Measurements from ENCODE around the gene FERMT3.

The FERMT3 gene

GRCh38 chr11:64226507-64227051 lies 20.1 kb downstream of the FERMT3 start:
- no peak for DNase-seq (ENCODE audit: low read depth, low spot score)
- peak overlapping the region; percentile 99 for H3K4me3 ChIP-seq
- no peaks in the 10 kb centered on the region for H3K36me3 ChIP-seq (ENCODE audit: insufficient read depth, low read length)
- H3K9me3 ChIP-seq (ENCODE audit: low read depth, low read length) = no peaks in the 10 kb centered on the region
- H3K27ac ChIP-seq = no peak overlapping the region
- peak overlapping the region; percentile 88 for H3K9ac ChIP-seq (ENCODE audit: insufficient read length)
- TF ChIP-seq EZH2 (IDR thresholded peaks at IDR 0.05) = no peak
- no peak for TF ChIP-seq POLR2AphosphoS5 (IDR thresholded peaks at IDR 0.05; ENCODE audit: borderline replicate concordance, low read depth, low read length)
- TF ChIP-seq FOXP2 (optimal IDR thresholded peaks at IDR 0.05; ENCODE audit: control extremely low read depth, extremely low read length, insufficient read depth) = no peak

DNA sequence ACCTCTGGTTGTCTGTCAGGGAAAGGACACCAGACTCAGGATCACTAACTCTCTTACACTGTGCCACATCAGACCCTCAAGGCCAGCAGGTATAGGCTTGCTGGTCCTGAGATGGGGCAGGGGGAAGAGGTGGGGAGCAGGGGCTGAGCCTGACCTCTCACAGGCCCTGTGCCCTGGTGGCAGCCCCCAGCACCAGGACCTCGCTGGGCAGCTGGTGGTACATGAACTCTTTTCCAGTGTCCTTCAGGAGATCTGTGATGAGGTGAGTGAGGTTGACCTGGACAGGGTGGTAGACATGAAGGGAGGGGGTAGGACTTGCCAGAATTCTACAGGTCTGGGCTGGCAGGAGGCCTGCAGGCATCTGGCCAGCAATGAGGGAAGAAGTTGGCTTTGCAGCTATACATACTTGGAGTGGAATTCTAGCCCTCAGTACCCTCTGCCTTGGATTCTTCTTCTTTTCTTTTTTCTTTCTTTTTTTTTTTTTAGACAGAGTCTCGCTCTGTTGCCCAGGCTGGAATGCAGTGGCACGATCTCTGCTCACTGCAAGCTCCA lies 21.0 kb downstream of the FERMT3 start:
- H3K4me3 ChIP-seq = peak overlapping the region; percentile 99
- H3K9ac ChIP-seq (ENCODE audit: insufficient read length) = peak overlapping the region; percentile 88
- H3K9me3 ChIP-seq (ENCODE audit: low read depth, low read length) = no peaks in the 10 kb centered on the region
- H3K27ac ChIP-seq = no peak overlapping the region
- no peak for DNase-seq (ENCODE audit: low read depth, low spot score)
- no peaks in the 10 kb centered on the region for H3K36me3 ChIP-seq (ENCODE audit: insufficient read depth, low read length)
- TF ChIP-seq FOXP2 (optimal IDR thresholded peaks at IDR 0.05; ENCODE audit: control extremely low read depth, extremely low read length, insufficient read depth) = no peak
- TF ChIP-seq POLR2AphosphoS5 (IDR thresholded peaks at IDR 0.05; ENCODE audit: borderline replicate concordance, low read depth, low read length) = no peak
- TF ChIP-seq EZH2 (IDR thresholded peaks at IDR 0.05) = no peak

- H3K4me3 ChIP-seq = no peak overlapping the region
- TF ChIP-seq POLR2AphosphoS5 (IDR thresholded peaks at IDR 0.05; ENCODE audit: borderline replicate concordance, low read depth, low read length) (no peak), FOXP2 (optimal IDR thresholded peaks at IDR 0.05; ENCODE audit: control extremely low read depth, extremely low read length, insufficient read depth) (no peak), EZH2 (IDR thresholded peaks at IDR 0.05) (no peak)
- H3K9ac ChIP-seq (ENCODE audit: insufficient read length) = no peak overlapping the region
- no peaks in the 10 kb centered on the region for H3K36me3 ChIP-seq (ENCODE audit: insufficient read depth, low read length)
- H3K27ac ChIP-seq = no peak overlapping the region
- DNase-seq (ENCODE audit: low read depth, low spot score) = no peak
- H3K9me3 ChIP-seq (ENCODE audit: low read depth, low read length) = no peaks in the 10 kb centered on the region
Observed at GRCh38 chr11:64229090-64229743, 22.7 kb downstream of the FERMT3 start.

DNA sequence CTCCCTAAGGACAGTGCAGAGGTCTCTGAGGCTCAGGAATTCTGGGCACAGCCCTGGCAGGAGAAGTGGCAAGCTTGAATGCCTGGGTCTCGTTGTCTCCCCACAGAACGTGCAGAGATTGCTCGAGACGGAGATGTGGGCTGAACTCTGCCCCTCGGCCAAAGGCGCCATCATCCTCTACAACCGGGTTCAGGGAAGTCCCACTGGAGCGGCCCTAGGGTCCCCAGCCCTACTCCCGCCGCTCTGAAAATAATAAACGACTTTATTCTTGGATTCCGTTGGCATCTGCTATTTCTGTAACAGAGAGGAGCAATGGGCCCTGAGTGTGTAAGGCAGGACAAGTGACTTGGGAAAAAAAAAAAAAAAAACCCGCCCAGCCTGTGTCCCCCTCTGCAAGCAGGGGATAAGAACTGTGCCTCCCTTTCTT lies 23.2 kb downstream of the FERMT3 start:
- H3K4me3 ChIP-seq = peak overlapping the region; percentile 94
- peak overlapping the region; percentile 71 for H3K9ac ChIP-seq (ENCODE audit: insufficient read length)
- H3K9me3 ChIP-seq (ENCODE audit: low read depth, low read length) = no peaks in the 10 kb centered on the region
- H3K36me3 ChIP-seq (ENCODE audit: insufficient read depth, low read length) = no peaks in the 10 kb centered on the region
- H3K27ac ChIP-seq = peak overlapping the region; percentile 50; the same call in 1 of the 2 replicates
- DNase-seq (ENCODE audit: low read depth, low spot score) = no peak
- TF ChIP-seq FOXP2 (optimal IDR thresholded peaks at IDR 0.05; ENCODE audit: control extremely low read depth, extremely low read length, insufficient read depth) = no peak
- no peak for TF ChIP-seq POLR2AphosphoS5 (IDR thresholded peaks at IDR 0.05; ENCODE audit: borderline replicate concordance, low read depth, low read length)

GRCh38 chr11:64230171-64230984 lies 23.9 kb downstream of the FERMT3 start, which contains the start of gene DNAJC4:
Gene DNAJC4 (plus strand): TSS chr11:64230548. CDS start chr11:64230855, 307 bp downstream.
- DNase-seq (ENCODE audit: low read depth, low spot score) = peak; percentile 47
- Histone ChIP-seq H3K9me3 (ENCODE audit: low read depth, low read length) (no peaks in the 10 kb centered on the region), H3K9ac (ENCODE audit: insufficient read length) (peak within 1 kb of the TSS; percentile 71), H3K4me3 (peak within 1 kb of the TSS; percentile 94), H3K27ac (peak within 1 kb of the TSS; percentile 50; the same call in 1 of the 2 replicates), H3K36me3 (ENCODE audit: insufficient read depth, low read length) (no peaks in the 10 kb centered on the region)
- TF ChIP-seq POLR2AphosphoS5 (IDR thresholded peaks at IDR 0.05; ENCODE audit: borderline replicate concordance, low read depth, low read length) (peak; percentile 78), EZH2 (IDR thresholded peaks at IDR 0.05) (no peak)

- TF ChIP-seq FOXP2 (optimal IDR thresholded peaks at IDR 0.05; ENCODE audit: control extremely low read depth, extremely low read length, insufficient read depth) (no peak), POLR2AphosphoS5 (IDR thresholded peaks at IDR 0.05; ENCODE audit: borderline replicate concordance, low read depth, low read length) (no peak), EZH2 (IDR thresholded peaks at IDR 0.05) (no peak)
- H3K4me3 ChIP-seq = peak overlapping the region; percentile 94
- DNase-seq (ENCODE audit: low read depth, low spot score) = no peak
- H3K9ac ChIP-seq (ENCODE audit: insufficient read length) = peak overlapping the region; percentile 71
- 0 out of 2 replicates have a peak overlapping the region, but pooled peaks have one; percentile 50 for H3K27ac ChIP-seq
- no peaks in the 10 kb centered on the region for H3K9me3 ChIP-seq (ENCODE audit: low read depth, low read length)
- no peaks in the 10 kb centered on the region for H3K36me3 ChIP-seq (ENCODE audit: insufficient read depth, low read length)
Observed at GRCh38 chr11:64230985-64231365, 24.5 kb downstream of the FERMT3 start.

- H3K9me3 ChIP-seq (ENCODE audit: low read depth, low read length) = no peaks in the 10 kb centered on the region
- H3K9ac ChIP-seq (ENCODE audit: insufficient read length) = no peak overlapping the region
- DNase-seq (ENCODE audit: low read depth, low spot score) = no peak
- H3K4me3 ChIP-seq = no peak overlapping the region
- no peaks in the 10 kb centered on the region for H3K36me3 ChIP-seq (ENCODE audit: insufficient read depth, low read length)
- no peak overlapping the region for H3K27ac ChIP-seq
- no peak for TF ChIP-seq FOXP2 (optimal IDR thresholded peaks at IDR 0.05; ENCODE audit: control extremely low read depth, extremely low read length, insufficient read depth)
- no peak for TF ChIP-seq POLR2AphosphoS5 (IDR thresholded peaks at IDR 0.05; ENCODE audit: borderline replicate concordance, low read depth, low read length)
- TF ChIP-seq EZH2 (IDR thresholded peaks at IDR 0.05) = no peak
Observed at GRCh38 chr11:64231546-64231945, 25.0 kb downstream of the FERMT3 start.
